HL-60 (cell line): ENCODE measurements around the gene C14orf93.

Source experiments
- GABPA ChIP-seq: IDR thresholded peaks from 2 replicates; pipeline ENCODE4 v1.6.1; 2012; ENCODE audit warnings: low read depth
- POLR2AphosphoS5 ChIP-seq: IDR thresholded peaks from 2 replicates; pipeline ENCODE4 v1.6.1; 2012; ENCODE audit warnings: low read depth

DNA sequence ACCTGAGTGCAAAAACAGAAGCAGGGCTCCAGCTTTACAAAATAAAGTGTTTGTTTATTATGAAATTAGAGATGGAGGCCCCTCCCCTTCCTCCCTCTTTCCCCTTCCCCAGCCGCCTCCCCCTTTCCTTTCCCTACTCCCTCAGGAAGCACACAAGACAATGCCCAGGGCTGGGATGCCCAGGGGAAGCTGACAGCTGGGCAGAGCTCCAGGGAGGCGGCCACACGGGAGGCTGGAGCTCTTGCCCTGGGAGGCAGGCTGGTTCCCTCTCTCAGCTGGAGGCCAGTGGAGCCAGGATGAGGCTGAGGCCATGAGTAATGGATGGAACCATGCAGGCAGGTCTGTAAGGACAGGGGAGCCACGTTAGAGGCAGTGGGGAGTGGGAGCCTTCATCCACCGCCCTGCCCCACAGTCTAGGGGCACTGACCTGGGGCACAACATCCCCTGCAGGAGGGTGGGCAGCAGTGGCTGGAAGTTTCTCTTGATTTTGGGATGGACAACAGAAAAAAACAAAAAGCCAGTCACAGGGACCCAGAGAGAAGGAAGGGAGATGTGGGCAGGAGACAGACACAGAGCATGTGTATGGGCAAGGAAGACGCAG is 37.2 kb upstream of the C14orf93 start:
- TF ChIP-seq GABPA (no peak), POLR2AphosphoS5 (no peak)
